CD1c-positive myeloid dendritic cell (primary cell): Measurements from ENCODE around the gene SLC35F3.
"Not testable (repeated sequence)": the region's sequence is repeated elsewhere in the genome, so short reads cannot be mapped to it uniquely, and the experiment has no call there.

ENCODE experiments used
- DNase-seq: peaks from one replicate; pipeline ENCODE4 v3.0.0-alpha.2; 2016; ENCODE audit errors: extremely low spot score

Gene SLC35F3

GRCh38 chr1:234289538-234290305 is 385.2 kb downstream of the SLC35F3 start:
- DNase-seq = no peak

DNA sequence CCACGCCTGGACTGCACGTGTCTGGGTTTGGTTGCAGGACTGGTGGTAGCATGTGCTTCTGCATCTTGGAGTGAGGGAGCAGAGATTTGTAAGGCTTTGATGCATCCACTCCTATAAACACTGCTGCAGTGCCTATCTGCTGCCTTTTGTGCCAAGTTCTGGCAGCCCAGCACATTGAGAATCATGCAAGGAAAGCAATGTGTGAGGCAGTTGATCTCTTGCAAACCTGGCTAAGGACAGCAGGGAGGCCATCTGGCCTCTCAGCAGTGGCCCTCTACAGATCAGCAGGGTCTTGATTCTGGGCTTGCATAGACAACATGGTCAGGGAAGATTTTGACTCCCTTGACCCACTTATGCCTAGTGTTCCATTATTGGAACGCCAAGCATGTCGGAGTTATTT is 387.5 kb downstream of the SLC35F3 start:
- DNase-seq = no peak

DNA sequence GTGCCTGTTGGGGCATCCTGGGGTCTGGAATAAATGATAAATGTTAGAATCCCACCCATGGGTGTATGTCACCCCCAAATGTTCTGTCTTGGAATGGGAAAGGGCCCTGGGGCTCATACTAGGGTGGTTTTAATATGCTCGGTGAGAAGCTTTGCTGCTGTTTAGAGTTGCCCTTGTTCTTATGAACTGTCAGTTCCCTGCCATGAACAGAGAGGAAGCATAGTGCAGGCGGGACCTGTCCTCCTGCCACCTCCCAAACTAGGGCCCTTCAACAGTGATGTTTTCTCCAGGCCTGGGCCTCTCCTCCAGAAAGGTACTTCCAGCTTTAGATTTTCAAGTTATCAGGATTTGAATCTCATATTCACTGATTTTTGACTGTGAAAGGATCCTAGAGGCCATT is 388.1 kb downstream of the SLC35F3 start:
- DNase-seq = no peak

DNA sequence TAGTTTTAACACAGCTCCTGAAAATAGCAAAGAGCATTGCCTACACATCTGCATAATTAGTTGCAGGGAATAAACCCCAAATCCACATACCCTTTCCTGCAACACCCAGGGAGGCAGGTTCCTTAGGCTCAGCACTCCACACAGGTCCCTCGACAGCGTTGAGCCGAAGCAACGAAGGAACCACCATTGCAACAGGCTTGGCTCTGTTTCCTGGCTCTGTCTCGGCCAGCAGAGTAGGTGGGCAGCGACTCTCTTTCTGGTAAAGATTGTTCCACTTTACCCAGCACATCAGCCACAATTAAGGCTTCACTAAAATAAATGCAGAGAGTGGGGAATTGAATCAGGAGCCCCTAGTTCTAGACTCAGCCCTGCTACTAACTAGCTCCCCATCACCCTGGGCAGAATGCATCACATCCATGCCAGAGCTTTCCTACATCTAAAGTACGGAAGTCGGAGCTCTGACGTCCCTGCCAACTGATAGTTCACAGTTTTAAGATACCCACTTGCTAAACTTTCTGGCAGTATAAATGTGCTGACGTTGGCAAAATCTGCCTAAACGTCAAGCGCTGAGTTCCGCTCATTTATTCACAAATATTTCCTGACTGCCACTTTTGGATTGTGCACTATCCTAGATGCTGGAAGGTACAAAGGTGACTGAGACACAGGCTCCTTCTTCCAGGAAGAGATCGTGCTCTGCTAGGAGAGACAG is 389.8 kb downstream of the SLC35F3 start:
- DNase-seq = no peak

DNA sequence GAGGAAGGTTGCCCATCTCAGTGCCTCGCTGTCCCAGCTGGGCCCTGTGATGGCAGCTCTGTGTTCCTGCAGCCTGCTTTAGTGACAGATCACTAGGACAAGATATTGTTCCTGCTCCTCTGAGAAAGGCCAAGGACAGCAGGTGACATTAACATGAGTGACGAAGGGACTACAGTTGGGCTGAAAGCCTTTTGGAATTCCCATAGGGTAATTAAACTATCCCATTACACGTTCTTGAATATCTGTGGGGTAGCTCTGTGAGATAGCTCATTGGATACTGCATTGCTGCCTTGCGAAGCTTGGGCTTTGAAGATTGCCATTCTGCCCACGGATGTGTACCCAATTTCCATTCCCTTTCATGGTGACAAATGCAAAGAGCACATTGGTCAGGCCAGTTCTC is 390.6 kb downstream of the SLC35F3 start:
- no peak for DNase-seq

- no peak for DNase-seq
These were observed 391.1 kb downstream of the SLC35F3 start for GRCh38 chr1:234295626-234296025.

GRCh38 chr1:234296496-234296895 is 392.0 kb downstream of the SLC35F3 start:
- DNase-seq = no peak

- no peak for DNase-seq
These were observed 393.2 kb downstream of the SLC35F3 start for GRCh38 chr1:234297668-234298067.

DNA sequence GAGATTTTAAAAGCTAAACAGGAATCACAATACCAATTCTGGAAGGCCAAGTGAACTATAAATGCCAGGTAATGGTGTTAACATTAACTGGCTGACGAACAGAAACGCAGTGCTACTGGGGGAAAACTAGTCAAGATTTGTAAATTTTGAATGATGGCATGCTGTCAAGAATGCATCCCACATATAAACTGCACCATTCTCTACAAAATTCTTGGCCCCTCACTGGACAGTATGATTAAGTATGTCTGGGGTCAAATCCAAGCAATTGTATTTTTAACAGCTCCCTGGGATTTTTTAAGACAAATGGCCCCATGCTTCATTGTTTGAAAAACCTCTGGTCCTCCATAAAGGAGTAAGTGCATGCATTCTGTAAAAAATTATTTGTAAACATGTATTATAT is 395.6 kb downstream of the SLC35F3 start:
- DNase-seq = no peak

- DNase-seq = not testable (repeated sequence)
These were observed 397.2 kb downstream of the SLC35F3 start for GRCh38 chr1:234301663-234302062.

DNA sequence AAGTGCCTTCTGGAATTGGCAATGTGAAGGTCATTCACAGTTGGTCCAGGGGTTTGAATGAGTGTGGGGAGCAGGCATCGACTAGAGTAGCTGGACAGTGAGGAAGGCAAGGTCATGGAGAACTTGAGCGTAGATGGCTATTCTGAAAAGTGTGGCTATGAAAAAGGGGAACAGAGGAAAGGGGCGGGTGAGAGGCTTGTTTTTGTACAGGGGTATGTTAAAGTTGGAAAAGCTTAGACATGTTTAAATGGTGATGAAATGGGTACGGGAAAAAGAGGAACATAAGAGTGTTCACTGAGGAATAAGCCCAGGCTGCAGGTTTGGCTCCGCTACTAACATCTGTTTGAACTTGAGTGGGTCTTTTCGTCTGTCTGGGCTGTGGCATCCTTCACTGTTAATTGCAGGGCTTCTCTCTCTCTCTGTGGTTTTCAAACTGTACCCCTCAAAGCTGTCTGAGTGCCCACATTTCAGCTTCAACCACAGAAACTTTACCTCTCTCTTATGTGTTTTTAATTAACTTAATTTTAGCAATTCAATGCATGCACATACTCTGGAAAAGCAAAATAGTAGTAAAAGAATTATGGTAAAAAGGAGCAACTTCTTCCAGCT is 398.0 kb downstream of the SLC35F3 start:
- DNase-seq = peak; percentile 60

- DNase-seq = no peak
These were observed 398.8 kb downstream of the SLC35F3 start for GRCh38 chr1:234303231-234303630.

- DNase-seq = peak; percentile 3
These were observed 403.2 kb downstream of the SLC35F3 start for GRCh38 chr1:234307726-234308125.

DNA sequence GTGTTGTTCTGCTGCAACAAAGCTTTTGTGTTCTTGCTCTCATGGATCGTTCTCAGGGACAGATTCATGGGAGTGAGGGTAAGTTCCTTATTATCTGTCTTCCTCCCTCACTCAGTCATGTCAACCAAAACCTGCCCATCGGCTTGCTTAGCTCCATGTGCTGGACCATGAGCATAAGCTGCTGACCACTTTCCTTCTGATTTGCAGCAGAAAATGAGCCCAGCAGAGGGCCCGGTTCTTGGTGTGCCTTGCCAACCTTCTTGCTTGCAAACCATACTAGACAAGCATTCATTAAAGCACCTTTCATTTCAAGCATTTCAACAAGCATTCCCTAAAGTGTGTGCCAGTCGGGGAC is 404.7 kb downstream of the SLC35F3 start:
- DNase-seq = no peak

GRCh38 chr1:234309598-234310459 is 405.4 kb downstream of the SLC35F3 start:
- peak; percentile 81 for DNase-seq

DNA sequence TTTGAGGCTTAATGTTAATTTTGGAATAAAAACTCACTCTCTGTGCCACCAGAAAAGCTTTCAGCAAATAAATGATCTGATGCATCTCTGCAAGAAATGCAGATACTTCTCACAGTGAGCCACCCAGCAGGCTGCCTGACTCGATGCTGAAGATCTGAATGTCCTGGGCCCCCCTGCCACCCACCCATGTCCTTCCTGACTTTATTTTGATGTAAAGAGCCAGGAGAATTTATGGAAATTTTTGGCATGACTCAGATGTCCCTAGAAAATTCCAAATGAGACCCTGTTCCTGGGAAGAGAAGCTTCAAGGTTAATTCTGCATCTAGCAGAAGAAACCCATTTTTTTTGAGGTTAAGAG is 406.0 kb downstream of the SLC35F3 start:
- DNase-seq = no peak

GRCh38 chr1:234311414-234311813 is 406.9 kb downstream of the SLC35F3 start:
- DNase-seq = no peak

DNA sequence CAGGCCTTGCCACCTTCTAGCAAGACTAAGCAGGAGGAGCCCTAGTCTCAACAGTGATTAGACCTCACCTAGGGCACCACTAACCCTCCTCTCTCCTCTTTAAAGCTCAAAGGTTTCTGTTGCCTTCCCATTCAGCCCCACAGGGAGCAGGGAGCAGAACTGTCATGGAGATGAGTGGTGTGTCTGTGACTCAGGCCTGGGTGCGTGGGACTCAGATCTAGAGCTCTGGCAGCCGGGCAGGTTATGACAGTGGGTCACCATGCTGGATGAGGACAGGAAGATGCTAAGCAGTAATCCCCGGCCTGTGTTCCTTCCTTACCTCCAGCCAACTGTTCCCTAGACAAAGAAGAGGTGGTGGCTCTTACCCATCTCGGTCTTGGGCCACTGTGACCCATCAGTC is 408.7 kb downstream of the SLC35F3 start:
- DNase-seq = no peak

DNA sequence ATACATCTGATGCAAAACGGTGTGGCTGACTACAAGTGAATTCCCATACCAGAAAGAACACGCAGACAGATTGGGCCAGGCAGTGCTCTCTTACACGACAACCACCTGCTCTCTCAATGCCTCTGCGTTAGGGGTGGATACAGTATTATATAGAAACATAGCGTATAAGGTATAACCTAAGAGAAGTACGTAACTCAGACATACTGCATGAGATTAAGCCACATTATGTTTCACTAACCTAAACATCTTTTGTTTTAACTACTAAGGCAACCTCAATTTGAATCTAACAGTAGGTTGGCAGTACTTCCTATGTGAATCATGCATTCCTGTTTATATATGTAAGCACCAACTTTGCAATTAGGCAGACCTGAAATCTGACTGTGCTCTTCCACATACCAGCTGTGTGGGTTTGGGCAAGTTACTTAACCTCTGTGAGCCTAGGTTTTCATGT is 410.6 kb downstream of the SLC35F3 start:
- DNase-seq = peak; percentile 59

DNA sequence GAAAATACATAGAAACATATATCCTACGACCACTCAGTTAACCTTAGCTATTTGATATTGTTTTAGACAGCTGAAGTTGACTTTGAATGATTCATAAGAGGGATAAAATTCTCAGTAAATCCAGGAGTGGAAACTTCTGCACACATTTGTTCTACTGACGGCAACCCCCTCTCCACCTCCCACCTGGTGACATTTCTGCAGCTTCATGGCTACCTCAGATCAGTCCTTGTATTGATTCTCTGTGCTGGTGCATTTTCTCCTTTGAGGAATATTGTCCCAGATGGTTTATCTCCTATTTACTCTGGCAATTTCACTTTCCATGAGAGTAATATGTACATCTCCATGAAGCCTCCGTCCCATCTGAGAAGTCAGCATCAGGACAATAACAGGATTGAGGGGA is 411.1 kb downstream of the SLC35F3 start:
- DNase-seq = no peak

GRCh38 chr1:234316486-234316885 is 412.0 kb downstream of the SLC35F3 start:
- no peak for DNase-seq

DNA sequence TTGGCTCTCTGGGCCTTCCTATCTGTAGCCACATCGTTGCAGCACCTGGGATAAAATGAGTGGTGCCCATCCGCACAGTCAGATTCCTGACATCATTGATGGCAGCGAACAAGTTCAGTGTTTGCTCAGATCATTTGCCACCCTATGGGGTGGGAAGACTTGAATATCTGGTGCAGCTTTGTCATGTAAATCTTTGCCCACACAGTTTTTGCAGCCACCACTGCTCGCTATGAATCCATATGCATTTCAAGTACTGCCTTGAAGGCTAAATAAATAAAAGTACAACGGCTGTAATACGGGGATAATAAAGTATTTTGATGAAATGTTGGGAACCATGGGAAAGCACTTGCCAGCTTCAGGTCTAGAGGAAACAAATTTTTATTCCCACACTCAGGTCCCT is 412.5 kb downstream of the SLC35F3 start:
- DNase-seq = no peak
